GM23248 (cell line): ENCODE results near the gene USP24. TPM values are rescaled to one million over a fixed set of nuclear protein-coding genes. Genes with fewer than 3 reads are reported as not detected.

Source experiments
- DNase-seq: peaks from one replicate; pipeline ENCODE4 v3.0.0-alpha.2; 2015
- H2AFZ ChIP-seq: fragments of 200-600 bp; sonication (generic); 2 replicates; pipeline ENCODE4 v1.6.1; 2016; ENCODE audit warnings: antibody characterized with exemption
- H3F3A ChIP-seq: fragments of 200-600 bp; sonication (generic); 2 replicates; pipeline ENCODE4 v1.6.1; 2016; ENCODE audit warnings: mild to moderate bottlenecking, antibody characterized with exemption, mixed run types; ENCODE audit not compliant: insufficient read depth
- H3K27ac ChIP-seq: fragments of 200-600 bp; sonication (generic); 2 replicates; pipeline ENCODE4 v1.5.1; 2016; ENCODE audit warnings: mild to moderate bottlenecking
- H3K27me3 ChIP-seq: fragments of 200-600 bp; sonication (generic); replicated peaks from 2 replicates; pipeline ENCODE4 v1.6.1; 2016; ENCODE audit warnings: mild to moderate bottlenecking; ENCODE audit not compliant: insufficient read depth
- H3K36me3 ChIP-seq: fragments of 200-600 bp; sonication (generic); 2 replicates; pipeline ENCODE4 v1.6.1; 2016; ENCODE audit warnings: low read depth, mild to moderate bottlenecking
- H3K4me1 ChIP-seq: fragments of 200-600 bp; sonication (generic); 2 replicates; pipeline ENCODE4 v1.6.1; 2016; ENCODE audit warnings: mild to moderate bottlenecking; ENCODE audit not compliant: insufficient read depth
- H3K4me2 ChIP-seq: fragments of 200-600 bp; sonication (generic); one replicate; pipeline ENCODE4 v1.6.1; 2016; ENCODE audit warnings: mild to moderate bottlenecking; ENCODE audit not compliant: unreplicated experiment
- H3K4me3 ChIP-seq: fragments of 200-600 bp; sonication (generic); 2 replicates; pipeline ENCODE4 v1.5.1; 2016; ENCODE audit warnings: mild to moderate bottlenecking
- H3K79me2 ChIP-seq: fragments of 200-600 bp; sonication (generic); 2 replicates; pipeline ENCODE4 v1.6.1; 2016; ENCODE audit warnings: mild to moderate bottlenecking; ENCODE audit not compliant: insufficient read depth
- H3K9ac ChIP-seq: fragments of 200-600 bp; sonication (generic); 2 replicates; pipeline ENCODE4 v1.6.1; 2016; ENCODE audit warnings: mild to moderate bottlenecking
- H3K9me2 ChIP-seq: fragments of 200-600 bp; sonication (generic); 2 replicates; pipeline ENCODE4 v1.6.1; 2016; ENCODE audit warnings: mixed run types, mild to moderate bottlenecking, moderate library complexity; ENCODE audit not compliant: insufficient read depth
- H3K9me3 ChIP-seq: fragments of 200-600 bp; sonication (generic); one replicate; pipeline ENCODE4 v1.6.1; 2017; ENCODE audit warnings: low read depth
- H4K20me1 ChIP-seq: fragments of 200-600 bp; sonication (generic); 2 replicates; pipeline ENCODE4 v1.6.0; 2016; ENCODE audit not compliant: insufficient read depth
- EZH2 ChIP-seq: fragments of 200-600 bp; sonication (generic); IDR thresholded peaks from 2 replicates; pipeline ENCODE4 v1.6.1; 2018; ENCODE audit warnings: antibody characterized with exemption, mild to moderate bottlenecking; ENCODE audit not compliant: insufficient read depth, poor library complexity, severe bottlenecking
- EZH2phosphoT487 ChIP-seq: fragments of 200-600 bp; sonication (generic); IDR thresholded peaks from 2 replicates; pipeline ENCODE4 v1.6.1; 2018; ENCODE audit warnings: antibody characterized with exemption, moderate library complexity, mild to moderate bottlenecking, low read depth; ENCODE audit not compliant: insufficient read depth
- WGBS, 2 experiments: methylation state at CpG; one replicate each; pipeline ENCODE4 v1.1.6; 2015 to 2017; ENCODE audit warnings: low lambda C conversion rate in 2 of 2, low coverage in 1 of 2; ENCODE audit errors: missing lambda C conversion rate in 2 of 2; 5-methylcytosine and 5-hydroxymethylcytosine counted together
- in situ Hi-C: fragments of 300-500 bp; cut with MboI; formaldehyde crosslinking; loops from 2 replicates; pipeline ENCODE4 v1.15.0; 2020
- polyA plus RNA-seq: library from polyadenylated mRNA; unstranded; fragments of >200 nt; fragmentation: Nextera tagmentation; extraction: Ambion mirVana; gene quantifications from 2 replicates; pipeline ENCODE4 v1.2.1, GENCODE V29; 2016
- total RNA-seq: library from RNA; depleted of rRNA; stranded (reverse); fragments of >200 nt; shearing (Covaris generic); gene quantifications from 2 replicates; pipeline ENCODE4 v1.2.3, GENCODE V29; 2014

The USP24 gene
- total and polyA plus RNA-seq, 2 experiments from 2014 or later = 3.3 to 16.3 TPM

DNA sequence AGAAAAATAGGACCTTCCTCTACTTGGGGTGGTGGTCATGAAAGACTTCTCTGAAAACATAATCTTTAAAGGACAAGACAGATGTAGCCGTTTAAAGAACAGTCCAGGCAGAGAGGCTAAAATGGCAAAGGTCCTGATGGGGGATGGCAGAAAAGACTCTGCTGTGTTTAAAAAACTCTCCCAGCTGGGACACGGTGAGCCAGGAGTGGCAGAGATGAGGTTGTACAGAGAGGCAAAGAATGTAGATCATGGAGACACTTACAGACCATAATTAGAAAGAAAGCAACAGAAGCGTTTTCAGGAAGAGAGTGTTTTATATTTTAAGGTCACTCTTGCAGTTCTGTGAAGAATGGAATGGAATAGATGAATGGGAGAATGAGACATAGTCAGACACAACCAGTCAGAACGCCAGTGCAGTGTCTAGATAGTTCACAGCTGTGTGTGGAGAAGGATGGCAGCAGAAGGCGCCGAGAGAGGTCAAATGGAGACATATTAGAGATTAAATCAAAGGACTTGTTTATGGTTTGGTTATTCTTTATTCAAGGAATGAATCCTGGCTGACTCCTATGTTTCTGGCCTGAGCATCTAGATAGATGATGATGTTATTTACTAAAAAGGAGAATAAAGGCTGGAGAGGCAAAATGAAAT, 47.8 kb downstream of the USP24 start:
- in situ Hi-C loops = no loop called here
- H3K36me3 ChIP-seq = peaks cover 39% of the 10 kb centered on the region

GRCh38 chr1:55164906-55165305, 50.3 kb downstream of the USP24 start:
- peaks cover 33% of the 10 kb centered on the region for H3K36me3 ChIP-seq
- no peaks in the 10 kb centered on the region for H3F3A ChIP-seq
- no peak overlapping the region for H3K27ac ChIP-seq
- TF ChIP-seq EZH2phosphoT487 = no peak
- no peak for TF ChIP-seq EZH2
- no peaks in the 10 kb centered on the region for H4K20me1 ChIP-seq
- no peak overlapping the region for H3K9ac ChIP-seq
- DNase-seq = no peak
- no peak overlapping the region for H2AFZ ChIP-seq
- H3K4me1 ChIP-seq = no peaks in the 10 kb centered on the region
- H3K27me3 ChIP-seq = no peaks in the 10 kb centered on the region
- no peaks in the 10 kb centered on the region for H3K9me3 ChIP-seq
- no peaks in the 10 kb centered on the region for H3K9me2 ChIP-seq
- H3K4me3 ChIP-seq = no peak overlapping the region
- WGBS, 2 experiments = 96 to 99% methylated on average over 2 of the region's 2 CpGs
- no peak overlapping the region for H3K4me2 ChIP-seq
- peaks cover 17% of the 10 kb centered on the region; the same call in 1 of the 2 replicates for H3K79me2 ChIP-seq
- in situ Hi-C loops = no loop called here

More for the DNA sequence above, 47.8 kb downstream of the USP24 start:
- Histone ChIP-seq H3K9me2 (no peaks in the 10 kb centered on the region), H3K4me1 (no peaks in the 10 kb centered on the region), H3K27me3 (no peaks in the 10 kb centered on the region), H3F3A (no peaks in the 10 kb centered on the region), H3K79me2 (peaks cover 18% of the 10 kb centered on the region; the same call in 1 of the 2 replicates), H4K20me1 (no peaks in the 10 kb centered on the region), H3K4me3 (no peak overlapping the region), H3K27ac (no peak overlapping the region), H2AFZ (no peak overlapping the region), H3K4me2 (no peak overlapping the region), H3K9ac (no peak overlapping the region), H3K9me3 (no peaks in the 10 kb centered on the region)
- WGBS, 2 experiments = 96 to 97% methylated on average over 6 of the region's 6 CpGs
- TF ChIP-seq EZH2phosphoT487 = no peak
- no peak for TF ChIP-seq EZH2
- DNase-seq = no peak

DNA sequence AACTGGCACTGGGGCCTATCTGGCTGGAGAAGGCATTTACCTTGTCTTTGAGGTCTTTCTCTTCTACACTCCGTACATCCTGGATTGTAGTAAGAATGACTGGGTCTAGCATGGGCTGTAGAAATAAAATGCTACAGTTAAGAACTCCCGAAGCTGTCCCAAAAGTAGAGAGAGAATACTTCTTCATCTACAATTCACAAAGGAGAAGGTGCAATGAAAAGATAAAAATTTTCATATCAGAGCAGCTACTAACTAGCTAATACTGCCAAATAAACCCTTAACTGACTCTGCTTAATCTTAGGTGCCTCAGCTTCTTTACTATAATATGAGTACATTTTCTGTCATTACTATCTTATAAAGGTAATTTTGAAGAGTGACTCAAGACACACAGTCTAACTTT, 55.6 kb downstream of the USP24 start:
- DNase-seq = no peak
- H3K9me2 ChIP-seq = no peaks in the 10 kb centered on the region
- 96 to 100% methylated on average over 2 of the region's 2 CpGs for WGBS, 2 experiments
- in situ Hi-C loops = no loop called here
- TF ChIP-seq EZH2 = no peak
- no peak for TF ChIP-seq EZH2phosphoT487
- H3K4me2 ChIP-seq = no peak overlapping the region
- H3K9me3 ChIP-seq = no peaks in the 10 kb centered on the region
- H3K27me3 ChIP-seq = no peaks in the 10 kb centered on the region
- H3K4me3 ChIP-seq = no peak overlapping the region
- no peak overlapping the region for H3K9ac ChIP-seq
- H3K36me3 ChIP-seq = peaks cover 40% of the 10 kb centered on the region
- no peak overlapping the region for H3K27ac ChIP-seq
- no peaks in the 10 kb centered on the region for H3K79me2 ChIP-seq
- no peaks in the 10 kb centered on the region for H3F3A ChIP-seq
- H4K20me1 ChIP-seq = no peaks in the 10 kb centered on the region
- H2AFZ ChIP-seq = no peak overlapping the region
- H3K4me1 ChIP-seq = no peaks in the 10 kb centered on the region

DNA sequence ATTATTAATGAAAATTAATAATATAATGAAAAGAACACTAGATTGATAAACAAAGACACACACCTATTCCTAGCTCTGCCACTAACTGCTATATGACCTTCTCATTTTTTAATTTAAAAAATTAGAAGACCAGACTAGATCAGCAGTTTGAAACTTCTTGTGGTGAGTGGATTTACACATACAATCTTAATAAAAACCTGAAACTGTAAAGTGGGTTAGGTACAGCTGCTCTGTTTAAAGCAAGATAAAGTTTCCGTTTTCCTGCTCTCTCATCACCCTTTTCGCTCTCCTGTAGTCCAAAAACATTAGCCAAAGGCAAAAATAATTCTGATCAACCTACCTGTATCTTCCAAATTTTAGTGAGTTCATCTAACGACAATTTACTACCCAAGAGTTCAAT, 58.6 kb downstream of the USP24 start:
- Histone ChIP-seq H3K9me2 (no peaks in the 10 kb centered on the region), H3K27me3 (no peaks in the 10 kb centered on the region), H3K9me3 (no peaks in the 10 kb centered on the region), H3K4me3 (no peak overlapping the region), H3K4me1 (no peaks in the 10 kb centered on the region), H3K79me2 (no peaks in the 10 kb centered on the region), H3K4me2 (no peak overlapping the region), H2AFZ (no peak overlapping the region), H3K27ac (no peak overlapping the region), H3F3A (no peaks in the 10 kb centered on the region), H4K20me1 (no peaks in the 10 kb centered on the region), H3K9ac (no peak overlapping the region), H3K36me3 (peaks cover 52% of the 10 kb centered on the region)
- DNase-seq = no peak
- TF ChIP-seq EZH2 = no peak
- TF ChIP-seq EZH2phosphoT487 = no peak
- in situ Hi-C loops = no loop called here
- 99 to 100% methylated on average over 3 of the region's 3 CpGs for WGBS, 2 experiments

- H3K9ac ChIP-seq = no peak overlapping the region
- H3K79me2 ChIP-seq = no peaks in the 10 kb centered on the region
- H2AFZ ChIP-seq = no peak overlapping the region
- H3K9me2 ChIP-seq = no peaks in the 10 kb centered on the region
- peak; percentile 19 for DNase-seq
- no peaks in the 10 kb centered on the region for H3F3A ChIP-seq
- H3K4me3 ChIP-seq = no peak overlapping the region
- H3K27ac ChIP-seq = no peak overlapping the region
- no peak overlapping the region for H3K4me2 ChIP-seq
- TF ChIP-seq EZH2phosphoT487 (no peak), EZH2 (no peak)
- H4K20me1 ChIP-seq = no peaks in the 10 kb centered on the region
- no peaks in the 10 kb centered on the region for H3K4me1 ChIP-seq
- no peaks in the 10 kb centered on the region for H3K27me3 ChIP-seq
- H3K9me3 ChIP-seq = no peaks in the 10 kb centered on the region
- peaks cover 54% of the 10 kb centered on the region for H3K36me3 ChIP-seq
- in situ Hi-C loops = no loop called here
Observed at GRCh38 chr1:55156093-55156492, 59.1 kb downstream of the USP24 start.
